ENCODE data around the gene C5orf47.

DNA sequence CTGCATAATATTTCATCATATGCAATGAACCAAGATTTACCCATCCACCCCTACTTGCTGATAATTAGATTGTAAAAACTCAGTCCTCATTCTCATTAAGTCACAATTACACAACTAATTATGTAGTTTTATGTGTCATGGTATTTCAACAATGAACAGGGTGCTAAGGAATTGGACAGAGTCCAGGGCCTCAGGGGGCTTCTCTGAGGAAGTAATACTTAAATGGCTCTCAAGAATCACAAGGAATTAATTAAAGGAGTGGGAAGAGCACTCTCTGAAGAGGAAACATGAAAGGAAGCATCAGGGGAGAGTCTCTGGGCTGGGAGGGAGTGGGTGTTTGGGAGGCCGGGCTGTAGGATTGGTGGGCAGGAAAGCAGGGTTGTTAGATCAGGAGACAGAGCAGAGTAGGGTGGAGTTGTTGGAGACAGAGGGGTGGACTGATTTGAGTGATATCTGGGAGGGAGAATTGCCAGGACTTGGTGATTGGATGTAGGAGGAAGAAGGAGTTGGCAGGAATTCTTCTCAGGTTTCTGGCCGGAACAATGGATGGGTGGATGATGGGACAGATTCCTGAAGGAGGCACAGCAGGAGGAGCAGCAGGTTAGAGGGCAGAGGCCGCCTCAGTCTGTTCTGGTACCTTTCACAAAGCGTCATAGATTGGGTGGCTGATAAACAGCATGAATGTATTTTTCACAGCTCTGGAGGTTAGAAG, 33.6 kb downstream of the C5orf47 start:
- TF ChIP-seq POLR2A (IDR thresholded peaks at IDR 0.05) (no peak), EP300 (IDR thresholded peaks at IDR 0.05; ENCODE audit: low read depth) (no peak)
- TF ChIP-seq, protein P1, sequence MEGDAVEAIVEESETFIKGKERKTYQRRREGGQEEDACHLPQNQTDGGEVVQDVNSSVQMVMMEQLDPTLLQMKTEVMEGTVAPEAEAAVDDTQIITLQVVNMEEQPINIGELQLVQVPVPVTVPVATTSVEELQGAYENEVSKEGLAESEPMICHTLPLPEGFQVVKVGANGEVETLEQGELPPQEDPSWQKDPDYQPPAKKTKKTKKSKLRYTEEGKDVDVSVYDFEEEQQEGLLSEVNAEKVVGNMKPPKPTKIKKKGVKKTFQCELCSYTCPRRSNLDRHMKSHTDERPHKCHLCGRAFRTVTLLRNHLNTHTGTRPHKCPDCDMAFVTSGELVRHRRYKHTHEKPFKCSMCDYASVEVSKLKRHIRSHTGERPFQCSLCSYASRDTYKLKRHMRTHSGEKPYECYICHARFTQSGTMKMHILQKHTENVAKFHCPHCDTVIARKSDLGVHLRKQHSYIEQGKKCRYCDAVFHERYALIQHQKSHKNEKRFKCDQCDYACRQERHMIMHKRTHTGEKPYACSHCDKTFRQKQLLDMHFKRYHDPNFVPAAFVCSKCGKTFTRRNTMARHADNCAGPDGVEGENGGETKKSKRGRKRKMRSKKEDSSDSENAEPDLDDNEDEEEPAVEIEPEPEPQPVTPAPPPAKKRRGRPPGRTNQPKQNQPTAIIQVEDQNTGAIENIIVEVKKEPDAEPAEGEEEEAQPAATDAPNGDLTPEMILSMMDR (IDR thresholded peaks at IDR 0.05): no peak

Measured in transverse colon (tissue), 3 donors.